GM12878 (cell line): ENCODE measurements around the gene ITGBL1. TPM values are rescaled to one million over a fixed set of nuclear protein-coding genes. Genes with fewer than 3 reads are reported as not detected.

ENCODE experiments used
- ASH2L ChIP-seq: fragments of 300-600, 200-600 bp; sonication (generic); IDR thresholded peaks from 2 replicates; pipeline ENCODE4 v1.6.1; 2017; ENCODE audit warnings: low read depth, mild to moderate bottlenecking, borderline replicate concordance
- CREB1 ChIP-seq: IDR thresholded peaks from 2 replicates; pipeline ENCODE4 v1.6.1; 2012; ENCODE audit warnings: low read depth, mild to moderate bottlenecking, inconsistent platforms
- GATAD2B ChIP-seq: fragments of 450-650 bp; conservative IDR thresholded peaks from 2 replicates; pipeline ENCODE4 v1.6.1; 2017; ENCODE audit warnings: low read depth, mild to moderate bottlenecking, moderate library complexity
- PAX5 ChIP-seq: IDR thresholded peaks from 2 replicates; pipeline ENCODE4 v1.6.1; 2011; ENCODE audit warnings: low read depth, low read length, borderline replicate concordance
- PRDM15 ChIP-seq: fragments of 450-650 bp; formaldehyde crosslinking; IDR thresholded peaks from 2 replicates; pipeline ENCODE4 v1.4.0; 2020; ENCODE audit warnings: mild to moderate bottlenecking, moderate library complexity
- RCOR1 ChIP-seq: conservative IDR thresholded peaks from 2 replicates; pipeline ENCODE4 v1.6.1; 2012; ENCODE audit warnings: low read depth, low read length, improper control_type of control experiment
- TARDBP ChIP-seq: IDR thresholded peaks from 2 replicates; pipeline ENCODE4 v1.6.1; 2016; ENCODE audit warnings: borderline replicate concordance
- ZBTB11 ChIP-seq: fragments of 450-650 bp; formaldehyde crosslinking; IDR thresholded peaks from 2 replicates; pipeline ENCODE4 v1.5.0; 2022; ENCODE audit warnings: mild to moderate bottlenecking, missing genetic modification characterization
- polyA plus RNA-seq, 11 experiments: library from polyadenylated mRNA; depleted of rRNA in 4 of 11; unstranded in 6 of 11; stranded (reverse) in 5 of 11; fragments of >200 nt; fragmentation: Nextera tagmentation in 4 of 11; fragmentation: Illumina TruSeq in 1 of 11; extraction: Ambion mirVana in 4 of 11; extraction: Trizol in 1 of 11; gene quantifications; 1 replicate in 1 of 11; 2 replicates in 10 of 11; pipeline versions ENCODE4 v1.2.1 to v1.2.3, GENCODE V29; 2011 to 2016; ENCODE audit warnings: inconsistent platforms in 2 of 11, missing spikeins in 2 of 11, low read depth in 1 of 11
- total RNA-seq, 4 experiments: library from RNA; depleted of rRNA in 3 of 4; stranded (reverse); fragments of >200 nt in 3 of 4; fragmentation: Illumina TruSeq in 1 of 4; extraction: Trizol in 1 of 4; gene quantifications; 2 replicates each; pipeline versions ENCODE4 v1.2.1 to v1.2.3, GENCODE V29; 2013 to 2021

The ITGBL1 gene
- total and polyA plus RNA-seq, 10 of the 15 experiments (the other 5 are each of a cell fraction or from before 2014, with no cell fraction given): 0.17 to 2.8 (median 0.28) TPM; not detected in 3

GRCh38 chr13:101623470-101624209 is 171.2 kb downstream of the ITGBL1 start (continued):
- TF ChIP-seq ZBTB11 (CRISPR knock-in tag) (no peak), RCOR1 (no peak), CREB1 (no peak), ASH2L (no peak), PRDM15 (no peak), TARDBP (no peak), PAX5 (no peak), GATAD2B (no peak)
